ENCODE measurements around the gene FOXK1. TPM values are rescaled to one million over a fixed set of nuclear protein-coding genes. Genes with fewer than 3 reads are reported as not detected.
"Not testable (repeated sequence)": the region's sequence is repeated elsewhere in the genome, so short reads cannot be mapped to it uniquely, and the experiment has no call there.

FOXK1 gene
- polyA plus RNA-seq, 3 donors: 0.33 to 16.8 (median 0.76) TPM

DNA sequence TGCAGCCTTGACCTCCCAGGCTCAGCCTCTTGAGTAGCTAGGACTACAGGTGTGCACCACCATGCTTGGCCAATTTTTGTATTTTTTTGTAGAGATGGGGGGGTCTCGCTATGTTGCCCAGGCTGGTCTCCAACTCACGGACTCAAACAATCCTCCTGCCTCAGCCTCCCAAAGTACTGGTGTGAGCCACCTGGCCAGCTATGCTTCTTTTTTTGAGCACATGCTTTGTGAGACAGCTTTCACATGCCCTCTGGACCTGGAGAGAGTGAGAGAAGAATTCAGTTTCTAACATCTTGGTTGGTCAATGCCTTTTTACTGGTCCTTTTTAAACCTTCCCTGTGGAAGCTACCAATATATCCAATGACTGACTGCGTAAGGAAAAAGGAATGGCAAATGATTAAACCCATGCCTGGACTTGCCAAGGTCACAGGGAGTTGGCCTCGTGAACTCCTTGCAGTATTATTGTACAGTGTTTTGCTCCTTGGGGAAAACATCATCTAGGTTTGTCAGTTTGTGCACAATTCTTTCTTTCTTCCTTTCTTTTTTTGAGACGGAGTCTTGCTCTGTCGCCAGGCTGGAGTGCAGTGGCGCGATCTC, 6.2 kb upstream of the FOXK1 start:
- H2AFZ ChIP-seq (ENCODE audit: insufficient read depth, low read depth, low read length, poor library complexity, severe bottlenecking): no peak overlapping the region
- WGBS (ENCODE audit: insufficient coverage): 100% methylated on average over 1 of the region's 8 CpGs
- TF ChIP-seq, protein P1, sequence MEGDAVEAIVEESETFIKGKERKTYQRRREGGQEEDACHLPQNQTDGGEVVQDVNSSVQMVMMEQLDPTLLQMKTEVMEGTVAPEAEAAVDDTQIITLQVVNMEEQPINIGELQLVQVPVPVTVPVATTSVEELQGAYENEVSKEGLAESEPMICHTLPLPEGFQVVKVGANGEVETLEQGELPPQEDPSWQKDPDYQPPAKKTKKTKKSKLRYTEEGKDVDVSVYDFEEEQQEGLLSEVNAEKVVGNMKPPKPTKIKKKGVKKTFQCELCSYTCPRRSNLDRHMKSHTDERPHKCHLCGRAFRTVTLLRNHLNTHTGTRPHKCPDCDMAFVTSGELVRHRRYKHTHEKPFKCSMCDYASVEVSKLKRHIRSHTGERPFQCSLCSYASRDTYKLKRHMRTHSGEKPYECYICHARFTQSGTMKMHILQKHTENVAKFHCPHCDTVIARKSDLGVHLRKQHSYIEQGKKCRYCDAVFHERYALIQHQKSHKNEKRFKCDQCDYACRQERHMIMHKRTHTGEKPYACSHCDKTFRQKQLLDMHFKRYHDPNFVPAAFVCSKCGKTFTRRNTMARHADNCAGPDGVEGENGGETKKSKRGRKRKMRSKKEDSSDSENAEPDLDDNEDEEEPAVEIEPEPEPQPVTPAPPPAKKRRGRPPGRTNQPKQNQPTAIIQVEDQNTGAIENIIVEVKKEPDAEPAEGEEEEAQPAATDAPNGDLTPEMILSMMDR (IDR thresholded peaks at IDR 0.05): no peak
- no peaks in the 10 kb centered on the region for H4K20me1 ChIP-seq (ENCODE audit: insufficient read depth, low read length)
- H3K27me3 Mint-ChIP-seq (ENCODE audit: low read depth in 3 of 3): peaks cover 4 to 13% (median 11%) of the 10 kb centered on the region in 3 donors
- no peaks in the 10 kb centered on the region for H3K36me3 Mint-ChIP-seq
- intact Hi-C loops (cut with micrococcal nuclease): no loop called here
- H3K9me3 Mint-ChIP-seq: peaks cover 9 to 30% (median 26%) of the 10 kb centered on the region in 7 donors
- no peak for DNase-seq
- H3K4me3 ChIP-seq (replicated peaks in 1 of 3; ENCODE audit: low read depth in 2 of 3, low read length in 3 of 3): no peak overlapping the region
- H3K36me3 ChIP-seq (replicated peaks in 1 of 2; ENCODE audit: control insufficient read depth in 1 of 2, insufficient read depth in 2 of 2, low read length in 2 of 2): no peaks in the 10 kb centered on the region
- H3K4me1 ChIP-seq (ENCODE audit: control insufficient read depth in 1 of 2, insufficient read depth in 2 of 2, low read length in 2 of 2): no peaks in the 10 kb centered on the region
- H3K4me1 Mint-ChIP-seq: no peaks in the 10 kb centered on the region
- H3K4me3 Mint-ChIP-seq: no peak overlapping the region
- H3K9ac ChIP-seq (ENCODE audit: insufficient read depth, low read length, poor library complexity, severe bottlenecking): no peak overlapping the region
- H3K27me3 ChIP-seq (ENCODE audit: control insufficient read depth in 2 of 2, insufficient read depth in 2 of 2, low read length in 2 of 2): no peaks in the 10 kb centered on the region
- H3K27ac ChIP-seq (ENCODE audit: low read depth in 1 of 2, low read length in 2 of 2): no peak overlapping the region
- no peaks in the 10 kb centered on the region for H3K79me2 ChIP-seq (ENCODE audit: insufficient read depth, low read length)
- H3K27ac Mint-ChIP-seq: no peak overlapping the region
- H3K4me2 ChIP-seq (replicated peaks; ENCODE audit: extremely low read depth, low read length, poor library complexity, severe bottlenecking): no peak overlapping the region
- peaks cover 0 to 20% of the 10 kb centered on the region in 2 donors for H3K9me3 ChIP-seq (replicated peaks in 1 of 2; ENCODE audit: control insufficient read depth in 1 of 2, insufficient read depth in 1 of 2, low read length in 2 of 2)

DNA sequence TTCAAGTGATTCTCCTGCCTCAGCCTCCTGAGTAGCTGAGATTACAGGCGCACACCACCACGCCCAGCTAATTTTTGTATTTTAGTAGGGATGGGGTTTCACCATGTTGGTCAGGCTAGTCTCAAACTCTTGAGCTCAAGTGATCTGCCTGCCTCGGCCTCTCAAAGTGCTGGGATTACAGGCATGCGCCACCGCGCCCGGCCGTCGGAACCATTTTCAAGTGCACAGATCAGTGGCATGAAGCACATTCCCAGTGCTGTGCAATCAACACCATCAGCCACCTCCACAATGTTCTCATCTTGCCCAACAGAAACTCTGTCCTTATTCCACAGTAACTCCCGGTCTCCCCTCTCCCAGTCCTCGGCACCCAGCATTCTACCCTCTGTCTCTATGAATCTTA, 4.6 kb upstream of the FOXK1 start:
- peaks cover 2 to 12% (median 10%) of the 10 kb centered on the region in 3 donors for H3K27me3 Mint-ChIP-seq (ENCODE audit: low read depth in 3 of 3)
- H3K4me1 Mint-ChIP-seq; H3K27me3 ChIP-seq (ENCODE audit: control insufficient read depth in 2 of 2, insufficient read depth in 2 of 2, low read length in 2 of 2); H3K9ac ChIP-seq (ENCODE audit: insufficient read depth, low read length, poor library complexity, severe bottlenecking); H3K4me2 ChIP-seq (replicated peaks; ENCODE audit: extremely low read depth, low read length, poor library complexity, severe bottlenecking); H3K79me2 ChIP-seq (ENCODE audit: insufficient read depth, low read length); H3K36me3 ChIP-seq (replicated peaks in 1 of 2; ENCODE audit: control insufficient read depth in 1 of 2, insufficient read depth in 2 of 2, low read length in 2 of 2); DNase-seq; H3K4me3 Mint-ChIP-seq; H3K27ac ChIP-seq (ENCODE audit: low read depth in 1 of 2, low read length in 2 of 2); H3K4me3 ChIP-seq (replicated peaks in 1 of 3; ENCODE audit: low read depth in 2 of 3, low read length in 3 of 3); H3K36me3 Mint-ChIP-seq; intact Hi-C loops (cut with micrococcal nuclease); H2AFZ ChIP-seq (ENCODE audit: insufficient read depth, low read depth, low read length, poor library complexity, severe bottlenecking); H4K20me1 ChIP-seq (ENCODE audit: insufficient read depth, low read length); H3K4me1 ChIP-seq (ENCODE audit: control insufficient read depth in 1 of 2, insufficient read depth in 2 of 2, low read length in 2 of 2): not testable (repeated sequence)
- peaks cover 9 to 29% (median 24%) of the 10 kb centered on the region in 7 donors for H3K9me3 Mint-ChIP-seq
- 94% methylated on average over 10 of the region's 11 CpGs for WGBS (ENCODE audit: insufficient coverage)
- peaks cover 0 to 20% of the 10 kb centered on the region in 2 donors for H3K9me3 ChIP-seq (replicated peaks in 1 of 2; ENCODE audit: control insufficient read depth in 1 of 2, insufficient read depth in 1 of 2, low read length in 2 of 2)
- H3K27ac Mint-ChIP-seq: peak overlapping the region in 1 of 7 donors; percentile 73
